ENCODE results near the gene ULBP2.

The ULBP2 gene

DNA sequence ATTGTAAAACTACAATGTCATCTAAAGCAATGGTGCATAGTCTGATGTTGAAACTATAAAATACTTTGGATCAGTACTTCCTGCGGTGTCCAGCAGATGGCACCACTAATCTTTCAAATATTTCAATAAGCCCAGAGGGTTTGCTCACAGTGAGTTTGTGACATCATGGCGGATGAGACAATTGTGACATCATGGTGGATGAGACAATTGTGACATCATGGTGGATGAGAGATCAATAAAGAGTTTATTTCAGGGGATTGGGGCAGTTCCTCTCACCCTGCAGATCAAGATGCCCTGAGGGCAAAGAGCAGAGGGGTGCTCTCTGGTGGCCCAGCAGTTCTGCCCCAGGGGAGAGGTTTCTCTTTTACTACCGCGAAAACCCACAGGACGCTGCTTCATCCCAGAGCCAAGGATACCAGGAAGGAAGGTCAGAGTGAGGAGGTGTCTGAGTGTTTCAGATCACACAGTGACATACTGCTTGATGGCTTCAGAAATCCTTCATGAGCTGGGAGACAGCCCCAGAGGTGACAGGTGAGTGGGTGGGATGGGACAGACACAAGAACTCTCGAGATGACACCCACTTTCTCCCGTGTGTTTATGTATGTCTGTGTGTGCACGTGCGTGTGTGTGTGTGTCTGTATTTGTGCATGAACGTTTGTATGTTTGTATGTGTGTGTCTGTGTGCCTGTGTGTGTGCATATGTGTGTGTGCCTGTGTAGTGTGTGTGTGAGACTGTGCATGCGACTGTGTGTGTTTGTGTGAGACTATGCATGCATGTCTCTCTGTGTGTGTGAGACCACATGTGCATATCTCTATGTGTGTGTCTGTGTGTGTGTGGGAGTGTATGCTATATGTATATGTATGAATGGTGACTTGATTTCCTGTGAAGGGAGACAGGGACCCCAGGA, 7.3 kb upstream of the ULBP2 start:
- H3K4me3 ChIP-seq (ENCODE audit: low read depth, low read length) = no peak overlapping the region
- TF ChIP-seq, protein P1, sequence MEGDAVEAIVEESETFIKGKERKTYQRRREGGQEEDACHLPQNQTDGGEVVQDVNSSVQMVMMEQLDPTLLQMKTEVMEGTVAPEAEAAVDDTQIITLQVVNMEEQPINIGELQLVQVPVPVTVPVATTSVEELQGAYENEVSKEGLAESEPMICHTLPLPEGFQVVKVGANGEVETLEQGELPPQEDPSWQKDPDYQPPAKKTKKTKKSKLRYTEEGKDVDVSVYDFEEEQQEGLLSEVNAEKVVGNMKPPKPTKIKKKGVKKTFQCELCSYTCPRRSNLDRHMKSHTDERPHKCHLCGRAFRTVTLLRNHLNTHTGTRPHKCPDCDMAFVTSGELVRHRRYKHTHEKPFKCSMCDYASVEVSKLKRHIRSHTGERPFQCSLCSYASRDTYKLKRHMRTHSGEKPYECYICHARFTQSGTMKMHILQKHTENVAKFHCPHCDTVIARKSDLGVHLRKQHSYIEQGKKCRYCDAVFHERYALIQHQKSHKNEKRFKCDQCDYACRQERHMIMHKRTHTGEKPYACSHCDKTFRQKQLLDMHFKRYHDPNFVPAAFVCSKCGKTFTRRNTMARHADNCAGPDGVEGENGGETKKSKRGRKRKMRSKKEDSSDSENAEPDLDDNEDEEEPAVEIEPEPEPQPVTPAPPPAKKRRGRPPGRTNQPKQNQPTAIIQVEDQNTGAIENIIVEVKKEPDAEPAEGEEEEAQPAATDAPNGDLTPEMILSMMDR (IDR thresholded peaks at IDR 0.05; ENCODE audit: low read depth, low read length) = peak; percentile 48; the same call in 1 of the 2 replicates

DNA sequence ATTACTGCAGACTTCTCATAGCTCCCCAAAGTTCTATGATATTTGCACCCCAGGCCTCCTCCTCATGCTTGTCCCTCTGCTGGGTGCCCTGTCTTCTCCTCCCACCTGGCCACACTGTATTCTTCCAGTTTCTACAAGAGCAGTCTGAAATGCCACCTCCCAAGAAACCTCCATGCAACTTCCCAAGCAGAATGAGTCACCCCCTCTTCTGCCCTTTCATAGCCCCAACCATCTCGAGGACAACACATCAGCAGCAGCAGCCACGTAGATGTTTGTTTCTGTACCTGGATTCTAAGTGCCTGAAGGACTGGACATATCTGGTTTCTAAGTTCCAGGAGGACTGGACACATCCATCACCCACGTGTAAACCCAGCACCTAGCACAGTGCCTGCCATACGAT, 6.6 kb upstream of the ULBP2 start:
- no peak overlapping the region for H3K4me3 ChIP-seq (ENCODE audit: low read depth, low read length)
- TF ChIP-seq, protein P1 (IDR thresholded peaks at IDR 0.05; ENCODE audit: low read depth, low read length) = no peak

DNA sequence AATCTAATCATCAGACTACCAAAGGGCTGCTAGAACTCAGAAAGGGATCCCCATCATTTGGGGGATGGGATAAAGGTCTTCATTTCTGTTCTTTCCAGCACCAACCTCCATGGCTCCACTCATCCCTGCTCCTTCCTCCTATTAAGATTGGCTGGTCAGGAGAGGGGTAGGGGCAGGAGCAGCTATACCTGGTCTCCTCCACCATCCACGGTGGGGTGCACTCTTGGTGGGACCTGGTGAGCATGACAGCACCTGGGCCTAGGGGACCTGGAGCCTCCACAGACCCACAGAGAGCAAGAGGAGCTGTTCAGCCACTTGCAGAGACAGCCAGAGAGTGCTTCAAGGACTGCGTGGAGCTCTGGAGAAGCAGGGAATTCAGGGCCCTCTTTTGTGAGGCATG, 6.1 kb upstream of the ULBP2 start:
- TF ChIP-seq, protein P1 (IDR thresholded peaks at IDR 0.05; ENCODE audit: low read depth, low read length) = no peak
- H3K4me3 ChIP-seq (ENCODE audit: low read depth, low read length) = no peak overlapping the region

DNA sequence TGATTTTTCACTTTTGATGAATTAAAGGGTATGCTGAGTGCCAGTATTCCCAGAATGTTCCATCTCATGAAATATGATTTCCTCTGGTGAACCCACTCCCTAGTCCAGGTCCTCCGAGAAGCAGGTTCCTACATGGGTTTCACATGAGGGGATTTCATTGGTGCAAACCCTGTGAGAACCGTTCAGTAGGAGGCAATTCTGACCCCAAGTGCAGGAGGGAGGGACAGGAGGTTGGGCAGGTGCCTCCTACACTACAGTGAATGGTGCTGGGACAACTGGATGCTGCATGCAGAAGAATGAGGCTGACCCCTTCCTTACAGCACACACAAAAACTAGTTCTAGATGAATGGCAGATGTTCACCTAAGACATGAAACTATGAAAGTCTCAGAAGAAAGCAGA, 5.1 kb upstream of the ULBP2 start:
- H3K4me3 ChIP-seq (ENCODE audit: low read depth, low read length) = no peak overlapping the region
- TF ChIP-seq, protein P1 (IDR thresholded peaks at IDR 0.05; ENCODE audit: low read depth, low read length) = no peak

DNA sequence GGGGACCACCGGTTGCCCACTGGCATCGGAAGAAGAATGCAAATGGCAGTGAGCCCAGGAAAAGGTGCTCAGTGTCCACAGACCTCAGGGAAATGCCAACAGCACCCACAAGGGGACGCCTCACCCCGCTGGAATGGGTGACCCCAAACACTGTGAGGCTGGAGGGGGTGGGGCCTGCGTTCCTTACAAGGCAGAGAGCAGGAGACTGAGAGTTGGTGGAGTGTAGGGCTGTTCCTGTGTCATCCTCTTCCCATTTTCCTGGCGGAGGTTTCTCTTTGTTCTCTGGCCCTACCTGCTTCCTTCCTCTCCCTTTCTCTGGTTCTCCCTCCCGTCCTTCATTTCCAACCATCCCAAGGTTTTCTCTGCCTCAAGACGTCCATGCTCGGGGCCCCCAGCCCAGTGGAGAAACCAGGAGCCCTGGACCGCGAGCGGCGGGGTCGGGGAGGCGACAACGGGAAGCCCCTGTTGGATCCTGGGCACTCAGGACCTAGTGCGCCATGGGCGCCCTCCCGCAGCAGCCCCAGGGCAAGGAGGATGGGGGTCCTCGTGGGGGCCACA, 3.7 kb upstream of the ULBP2 start:
- peak overlapping the region; percentile 60 for H3K4me3 ChIP-seq (ENCODE audit: low read depth, low read length)

DNA sequence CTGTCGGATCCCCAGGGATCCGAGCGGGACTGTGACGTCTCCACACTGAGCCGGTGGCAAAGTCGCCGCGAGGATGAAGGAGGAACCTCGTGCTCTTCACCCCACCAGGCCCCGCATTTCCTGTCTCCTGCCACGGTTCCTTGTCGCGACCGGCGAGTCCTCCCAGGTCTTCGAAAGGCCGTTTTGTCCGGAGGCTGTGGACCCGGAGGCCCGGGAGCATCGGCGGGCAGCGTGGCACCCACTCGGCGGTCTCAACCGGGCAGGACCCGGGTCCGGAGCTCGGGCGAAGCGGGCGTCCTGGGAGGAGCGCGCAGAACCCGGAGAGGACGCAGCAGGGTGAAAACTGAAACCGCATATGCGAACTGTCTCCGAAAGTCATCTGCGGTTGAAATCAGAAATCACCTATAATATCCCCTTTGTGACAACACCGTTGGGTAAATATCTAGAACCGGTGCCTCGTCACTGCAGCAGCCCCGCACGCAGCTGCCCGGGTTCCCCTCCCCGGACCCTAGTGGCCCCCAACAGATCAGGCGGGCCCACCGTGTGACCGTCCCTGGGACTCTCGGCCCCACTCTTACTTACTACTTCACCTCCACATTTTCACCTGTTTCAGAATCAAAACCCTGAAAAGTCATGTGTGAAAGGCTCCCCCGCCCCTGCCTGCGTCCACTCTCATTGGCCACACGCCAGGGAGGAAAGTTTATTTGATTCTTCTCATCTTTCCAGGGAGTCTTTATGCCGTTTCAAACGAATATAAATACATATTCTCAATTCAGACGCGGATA, 3.1 kb upstream of the ULBP2 start:
- TF ChIP-seq, protein P1 (IDR thresholded peaks at IDR 0.05; ENCODE audit: low read depth, low read length) = no peak
- H3K4me3 ChIP-seq (ENCODE audit: low read depth, low read length) = peak overlapping the region; percentile 60

DNA sequence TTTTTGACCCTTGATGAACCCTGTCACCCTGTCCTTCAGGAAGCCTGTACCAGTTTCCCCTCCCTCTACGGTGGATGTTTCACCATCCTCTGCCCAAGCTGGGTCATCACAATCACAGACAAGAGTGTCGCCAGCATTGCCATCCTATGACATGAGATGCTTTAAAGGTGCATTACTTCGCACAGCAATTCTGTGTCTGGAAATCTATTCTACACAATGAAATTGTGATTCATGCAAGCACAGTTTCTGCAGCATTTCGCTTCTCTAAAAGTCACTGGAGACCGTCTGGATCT, 2.5 kb upstream of the ULBP2 start:
- H3K4me3 ChIP-seq (ENCODE audit: low read depth, low read length) = peak overlapping the region; percentile 60
- TF ChIP-seq, protein P1 (IDR thresholded peaks at IDR 0.05; ENCODE audit: low read depth, low read length) = no peak

Data from WI38 (cell line).